Renal pelvis (tissue), 4 donors: ENCODE data around the gene SHD. TPM values are rescaled to one million over a fixed set of nuclear protein-coding genes. Genes with fewer than 3 reads are reported as not detected.

ENCODE experiments used
- DNase-seq: peaks from one replicate; pipeline ENCODE4 v3.0.0-alpha.2; 2013
- polyA plus RNA-seq, 3 donors: library from polyadenylated mRNA; unstranded; fragments of 120-200 nt; gene quantifications; one replicate each; pipeline ENCODE4 v1.2.1, GENCODE V29; 2013; ENCODE audit not compliant: insufficient read length in 3 of 3

The SHD gene
- polyA plus RNA-seq, 3 donors: 1.3 to 2.8 (median 2.1) TPM

DNA sequence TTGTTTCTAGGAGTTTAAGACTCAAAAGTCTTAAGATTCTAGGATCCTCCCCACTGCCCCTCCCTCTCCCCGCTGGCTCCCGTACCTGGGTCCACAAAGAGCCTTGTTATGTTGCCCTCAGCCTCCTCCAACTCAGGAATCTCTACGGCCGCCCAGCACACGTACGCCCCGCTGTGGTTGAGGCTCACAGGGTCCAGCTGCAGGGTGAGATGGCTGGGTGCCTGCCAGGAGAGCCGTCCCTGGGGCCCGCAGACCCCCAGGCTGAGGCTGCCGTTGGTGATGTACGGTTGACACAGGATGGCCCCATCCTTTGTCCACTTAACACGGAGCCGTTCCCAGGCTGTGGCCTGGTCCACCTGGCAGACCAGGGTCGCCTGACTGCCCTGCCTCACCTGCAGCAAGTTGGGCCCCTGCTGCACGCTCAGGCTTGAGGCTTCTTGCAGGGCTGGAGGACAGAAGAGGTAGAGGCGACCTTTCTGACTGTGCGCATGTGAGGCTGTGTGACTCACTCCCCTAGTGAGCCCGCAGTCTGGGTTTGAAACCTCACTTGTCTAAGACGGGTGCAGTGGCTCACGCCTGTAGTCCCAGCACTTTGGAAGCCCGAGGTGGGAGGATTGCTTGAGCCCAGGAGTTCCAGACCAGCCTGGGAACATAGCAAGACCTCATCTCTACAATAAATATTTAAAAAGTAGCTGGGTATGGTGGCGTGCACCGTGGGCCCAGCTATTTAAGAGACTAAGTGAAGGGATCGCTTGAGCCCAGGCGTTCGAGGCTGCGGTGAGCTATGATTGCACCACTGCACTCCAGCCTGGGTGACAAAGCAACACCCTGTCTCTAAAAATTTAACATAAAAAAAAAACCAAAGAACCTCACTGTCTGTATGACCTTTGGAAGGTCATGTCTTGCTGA lies 19.1 kb downstream of the SHD start:
- no peak for DNase-seq

DNA sequence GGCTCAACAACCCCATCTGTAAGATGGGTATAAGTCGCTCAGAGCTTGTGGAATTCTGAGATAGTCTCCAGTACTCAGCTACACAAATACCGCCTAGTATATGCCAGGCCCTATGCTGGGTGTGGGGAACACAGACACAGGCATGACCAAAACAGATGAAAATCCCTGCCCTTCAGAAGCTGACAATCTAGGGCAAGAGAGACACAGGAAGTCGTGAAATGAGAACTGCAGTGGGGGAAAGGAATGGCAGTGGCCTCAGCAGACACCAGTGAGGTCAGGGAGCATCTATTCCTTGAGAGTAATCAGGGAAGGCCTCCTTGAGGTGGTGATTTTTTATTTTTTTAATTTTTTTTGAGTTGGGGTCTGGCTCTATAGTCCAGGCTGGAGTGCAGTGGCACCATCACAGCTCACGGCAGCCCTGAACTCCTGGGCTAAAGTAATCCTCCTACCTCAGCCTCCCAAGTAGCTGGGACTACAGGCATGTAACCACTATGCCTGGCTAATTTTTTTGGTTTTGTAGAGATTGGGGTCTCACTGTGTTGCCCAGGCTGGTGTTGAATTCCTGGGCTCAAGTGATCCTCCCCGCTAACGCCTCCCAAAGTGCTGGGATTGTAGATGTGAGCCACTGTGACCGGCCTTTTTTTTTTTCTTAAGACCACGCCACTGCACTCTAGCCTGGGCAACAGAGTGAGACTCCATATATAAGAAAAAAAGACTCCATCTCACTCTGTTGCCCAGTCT lies 19.9 kb downstream of the SHD start:
- no peak for DNase-seq

- no peak for DNase-seq
Observed at GRCh38 chr19:4300589-4300988, 21.5 kb downstream of the SHD start.

DNA sequence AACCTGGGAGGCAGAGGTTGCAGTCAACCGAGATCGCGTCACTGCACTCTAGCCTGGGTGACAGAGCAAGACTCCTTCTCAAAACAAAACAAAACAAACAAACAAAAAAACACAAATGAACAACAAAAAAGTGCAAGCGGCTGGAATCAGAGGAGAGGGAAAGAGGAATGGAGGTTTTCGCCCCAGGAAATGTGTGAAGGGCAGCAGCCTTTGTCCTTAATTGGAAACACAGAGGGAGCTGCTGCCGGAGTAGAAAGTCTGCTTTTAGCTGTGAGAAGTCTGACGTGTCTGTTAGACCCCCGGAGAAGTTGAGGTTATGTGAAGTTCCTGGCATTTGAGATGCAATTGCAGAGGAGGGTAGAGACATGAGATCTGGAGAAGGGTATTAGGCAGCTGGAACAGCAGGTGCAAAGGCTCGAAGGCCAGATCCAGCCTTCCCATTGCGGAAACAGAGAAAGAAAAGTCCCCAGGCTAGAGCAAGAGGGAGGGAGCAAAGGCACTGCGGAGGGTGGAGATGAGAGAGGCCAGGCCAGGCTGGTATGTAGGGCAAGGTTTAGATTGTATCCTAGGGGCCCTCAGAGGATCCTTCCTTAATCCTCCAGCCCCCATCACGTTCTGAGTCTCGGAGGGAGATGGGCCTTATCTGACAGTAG lies 22.6 kb downstream of the SHD start:
- no peak for DNase-seq

DNA sequence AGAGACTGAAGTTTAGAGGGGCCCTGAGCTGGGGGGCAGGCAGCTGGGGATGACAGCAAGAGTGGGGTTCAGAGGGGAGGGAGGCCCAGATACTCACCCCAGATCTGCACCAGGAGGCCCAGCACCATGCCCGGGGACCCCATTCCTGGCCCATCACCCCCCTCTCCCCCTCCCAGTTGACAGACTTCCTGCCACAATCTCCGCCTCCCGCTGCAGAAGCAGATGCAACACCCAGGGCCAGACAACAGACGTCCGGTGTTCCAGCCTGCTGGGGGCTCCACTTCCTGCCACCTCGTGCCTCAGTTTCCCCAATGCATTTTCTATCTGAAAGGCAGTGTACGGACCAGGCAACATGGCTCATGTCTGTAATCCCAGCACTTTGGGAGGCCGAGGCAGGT lies 23.2 kb downstream of the SHD start, which contains the start of gene TMIGD2:
TSS of gene TMIGD2 (minus strand) at position 147 of the 398 bp plus-strand sequence. CDS start at position 143, 4 bp downstream.
- DNase-seq: no peak

- DNase-seq: no peak
Observed at GRCh38 chr19:4303819-4304537, 24.9 kb downstream of the SHD start.

DNA sequence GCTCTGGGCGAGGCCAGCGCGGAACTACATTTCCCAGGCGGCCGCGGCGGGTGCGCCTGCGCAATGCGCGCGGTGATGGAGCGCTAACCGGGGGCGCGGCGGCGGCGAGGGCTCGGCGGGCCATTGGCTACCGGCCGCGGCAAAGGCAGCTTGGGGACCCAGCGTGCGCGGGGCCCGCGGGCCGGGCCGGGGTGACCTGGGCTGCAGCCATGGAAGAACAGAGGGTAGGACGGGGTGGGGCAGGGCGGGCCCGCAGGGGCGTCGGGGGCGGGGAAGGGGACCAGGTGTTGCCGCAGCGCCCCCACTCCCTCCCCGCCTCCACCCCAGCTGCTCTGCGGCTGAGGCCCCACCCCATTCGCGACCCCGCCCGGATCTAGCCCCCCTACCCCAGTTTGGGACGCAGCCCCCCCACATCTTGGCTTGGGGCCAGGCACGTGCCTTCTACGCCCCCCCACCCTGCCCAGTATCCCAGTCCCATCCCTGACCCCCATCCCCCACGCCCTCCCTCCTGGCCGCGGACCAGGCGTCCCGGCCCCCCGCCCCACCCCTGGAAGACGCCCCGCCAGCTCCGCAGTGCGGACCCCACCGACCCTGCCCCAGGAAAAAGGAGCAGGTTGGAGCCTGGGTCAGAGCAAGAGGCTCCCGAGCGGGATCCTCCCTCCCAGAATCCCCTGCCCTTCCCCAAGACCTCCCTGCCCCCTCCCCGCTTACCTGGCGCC lies 25.6 kb downstream of the SHD start, which contains the start of gene FSD1:
TSS of gene FSD1 (plus strand) at position 61 of the 719 bp plus-strand sequence. CDS start at position 210, 149 bp downstream.
- DNase-seq: no peak

- no peak for DNase-seq
Observed at GRCh38 chr19:4305257-4305612, 26.2 kb downstream of the SHD start.

GRCh38 chr19:4305659-4306058 lies 26.6 kb downstream of the SHD start:
- no peak for DNase-seq

DNA sequence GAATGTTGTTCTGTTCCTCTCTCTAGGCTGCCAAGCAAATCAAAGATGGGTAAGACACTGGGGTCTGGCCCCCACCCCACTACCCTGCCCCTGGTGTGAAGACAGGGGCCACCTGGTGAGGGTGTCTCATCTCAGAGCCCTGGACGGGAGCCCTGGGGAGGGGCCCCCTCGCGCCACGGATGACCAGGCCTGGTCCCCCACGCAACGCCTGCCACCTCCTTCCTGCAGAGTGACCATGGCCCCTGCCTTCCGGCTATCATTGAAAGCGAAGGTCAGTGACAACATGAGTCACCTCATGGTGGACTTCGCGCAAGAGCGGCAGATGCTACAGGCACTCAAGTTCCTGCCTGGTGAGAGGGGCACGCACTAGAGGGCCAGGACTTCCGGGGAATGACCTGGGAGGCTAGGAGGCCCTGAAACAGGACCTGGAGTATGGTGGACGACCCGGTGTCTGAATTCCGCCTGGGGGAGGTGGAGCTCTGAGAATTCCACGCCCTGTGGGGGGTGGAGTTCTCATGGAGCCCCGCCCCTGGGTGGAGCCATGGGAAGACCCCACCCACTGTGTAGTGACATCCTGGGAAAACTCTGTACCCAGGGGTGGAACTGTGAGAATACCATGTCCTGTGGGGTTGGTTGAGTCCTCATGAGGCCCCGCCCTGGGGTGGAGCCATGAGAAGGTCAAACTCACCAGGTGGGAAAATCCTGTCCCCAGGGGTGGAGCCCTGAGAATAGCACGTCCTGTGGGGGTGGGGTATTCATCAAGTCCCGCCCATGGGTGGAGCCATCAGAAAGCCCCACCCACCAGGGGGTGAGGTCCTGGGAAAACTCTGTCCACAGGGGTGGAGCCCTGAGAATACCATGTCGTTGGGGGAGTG lies 31.4 kb downstream of the SHD start:
- no peak for DNase-seq

DNA sequence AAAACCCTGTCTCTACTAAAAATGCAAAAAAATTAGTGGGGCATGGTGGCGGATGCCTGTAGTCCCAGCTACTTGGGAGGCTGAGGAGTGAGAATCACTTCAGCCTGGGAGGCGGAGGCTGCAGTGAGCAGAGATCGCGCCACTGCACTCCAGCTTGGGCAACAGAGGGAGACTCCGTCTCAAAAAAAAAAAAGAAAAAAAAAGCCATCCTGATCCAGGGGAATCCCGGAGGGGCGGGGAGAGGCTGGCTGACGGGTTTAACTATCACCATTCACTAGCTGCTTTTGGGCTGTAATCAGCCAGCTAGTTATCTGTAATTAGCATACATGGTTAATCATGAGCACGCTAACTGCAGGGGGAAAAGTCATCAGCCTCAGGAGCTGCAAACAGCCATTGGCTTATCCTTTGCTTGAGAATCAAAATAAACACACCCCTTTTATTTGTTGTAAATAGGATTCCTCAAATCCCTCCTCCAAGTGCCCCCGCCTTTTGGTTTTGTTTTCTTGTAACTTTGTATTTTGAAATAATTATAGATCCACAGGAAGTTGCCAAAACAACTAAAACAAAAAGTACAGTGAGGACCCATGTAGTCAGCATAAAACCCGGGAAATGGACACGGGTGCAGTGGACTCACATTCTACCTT lies 34.9 kb downstream of the SHD start:
- no peak for DNase-seq

GRCh38 chr19:4316956-4317355 lies 37.9 kb downstream of the SHD start:
- no peak for DNase-seq

- no peak for DNase-seq
Observed at GRCh38 chr19:4318460-4318859, 39.4 kb downstream of the SHD start.

DNA sequence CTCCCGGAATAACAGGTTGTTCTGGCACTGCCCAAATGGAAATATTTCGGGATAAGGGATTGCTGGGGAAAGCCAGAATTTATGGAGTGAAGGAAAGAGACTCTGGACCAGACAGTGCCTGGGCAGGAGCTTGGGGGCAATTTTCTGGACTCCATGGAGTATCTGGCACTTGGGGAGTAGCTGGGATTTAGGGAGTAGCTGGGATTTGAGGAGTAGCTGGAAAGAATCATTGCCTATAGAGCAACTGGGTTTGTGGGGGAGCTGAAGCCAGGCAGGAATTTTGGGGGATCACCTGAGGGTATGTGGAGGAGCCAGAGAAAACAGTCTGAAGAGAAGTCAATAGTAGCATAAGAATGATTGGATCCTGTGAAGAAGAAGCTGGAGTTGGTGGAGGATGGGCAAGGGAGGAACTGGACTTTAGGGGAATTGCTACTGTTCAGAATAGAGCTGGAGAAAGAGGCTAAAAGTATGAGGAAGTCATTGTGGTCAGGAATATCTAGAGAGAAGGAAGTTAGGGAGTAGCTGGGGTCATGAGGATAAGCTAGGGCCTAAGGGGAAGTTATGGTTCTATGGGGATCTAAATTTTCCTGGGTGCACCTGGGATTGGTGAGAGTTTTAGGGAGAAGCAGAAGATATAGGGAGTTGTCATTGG lies 40.1 kb downstream of the SHD start:
- DNase-seq: no peak

DNA sequence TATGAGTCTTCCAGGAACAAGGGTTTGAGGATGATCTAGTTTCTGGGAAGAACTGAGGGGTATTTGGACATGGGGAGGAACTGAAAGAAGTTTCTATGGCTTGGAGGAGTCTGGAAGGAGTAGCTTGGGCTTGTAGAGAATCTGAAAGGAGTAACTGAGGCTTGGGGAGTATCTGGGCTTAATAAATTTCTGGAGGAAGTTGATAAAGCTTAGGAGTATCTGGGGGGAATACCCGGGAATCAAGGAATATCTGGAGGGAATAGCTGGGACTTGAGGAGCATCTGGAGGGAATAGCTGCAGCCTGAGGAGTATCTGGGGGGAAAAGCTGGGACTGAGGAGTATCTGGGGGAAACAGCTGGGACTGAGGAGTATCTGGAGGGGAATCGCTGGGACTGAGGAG lies 41.4 kb downstream of the SHD start:
- DNase-seq: no peak

- DNase-seq: no peak
Observed at GRCh38 chr19:4322942-4323665, 44.0 kb downstream of the SHD start.

DNA sequence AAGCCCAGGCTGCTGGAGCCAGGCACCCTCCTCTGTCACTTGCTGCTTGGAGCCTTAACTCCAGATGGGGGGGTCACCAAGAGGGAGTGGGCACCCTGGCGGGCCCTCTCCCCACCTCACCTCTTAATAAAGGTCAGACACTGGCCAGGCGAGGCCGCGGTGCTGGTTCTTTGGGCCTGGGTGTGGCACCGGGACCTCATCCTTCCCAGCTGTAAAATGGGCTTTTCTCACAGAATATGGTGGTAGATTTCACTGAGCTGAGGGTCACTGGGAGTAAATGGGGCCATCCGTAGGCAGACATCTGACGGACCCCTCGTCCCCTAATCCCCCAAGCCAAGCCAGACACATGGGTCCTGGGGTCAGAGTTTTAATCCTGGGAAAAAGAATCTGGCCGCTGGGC lies 44.6 kb downstream of the SHD start:
- DNase-seq: no peak

GRCh38 chr19:4324228-4324627 lies 45.2 kb downstream of the SHD start:
- no peak for DNase-seq
